NB4 (cell line): ENCODE measurements around the gene VGLL2.

Source experiments
- MAX ChIP-seq: IDR thresholded peaks from 2 replicates; pipeline ENCODE4 v1.6.1; 2011; ENCODE audit warnings: low read depth, low read length
- MYC ChIP-seq: IDR thresholded peaks from 2 replicates; pipeline ENCODE4 v1.6.1; 2011; ENCODE audit warnings: low read depth, low read length
- POLR2A ChIP-seq: IDR thresholded peaks from 2 replicates; pipeline ENCODE4 v1.6.1; 2011; ENCODE audit warnings: mild to moderate bottlenecking; ENCODE audit not compliant: insufficient read length; ENCODE audit errors: extremely low read depth
- TF ChIP-seq, protein P1 (sequence below): IDR thresholded peaks from one replicate; pipeline ENCODE4 v1.5.1; 2012; ENCODE audit warnings: low read depth, low read length

- TF ChIP-seq, protein P1, sequence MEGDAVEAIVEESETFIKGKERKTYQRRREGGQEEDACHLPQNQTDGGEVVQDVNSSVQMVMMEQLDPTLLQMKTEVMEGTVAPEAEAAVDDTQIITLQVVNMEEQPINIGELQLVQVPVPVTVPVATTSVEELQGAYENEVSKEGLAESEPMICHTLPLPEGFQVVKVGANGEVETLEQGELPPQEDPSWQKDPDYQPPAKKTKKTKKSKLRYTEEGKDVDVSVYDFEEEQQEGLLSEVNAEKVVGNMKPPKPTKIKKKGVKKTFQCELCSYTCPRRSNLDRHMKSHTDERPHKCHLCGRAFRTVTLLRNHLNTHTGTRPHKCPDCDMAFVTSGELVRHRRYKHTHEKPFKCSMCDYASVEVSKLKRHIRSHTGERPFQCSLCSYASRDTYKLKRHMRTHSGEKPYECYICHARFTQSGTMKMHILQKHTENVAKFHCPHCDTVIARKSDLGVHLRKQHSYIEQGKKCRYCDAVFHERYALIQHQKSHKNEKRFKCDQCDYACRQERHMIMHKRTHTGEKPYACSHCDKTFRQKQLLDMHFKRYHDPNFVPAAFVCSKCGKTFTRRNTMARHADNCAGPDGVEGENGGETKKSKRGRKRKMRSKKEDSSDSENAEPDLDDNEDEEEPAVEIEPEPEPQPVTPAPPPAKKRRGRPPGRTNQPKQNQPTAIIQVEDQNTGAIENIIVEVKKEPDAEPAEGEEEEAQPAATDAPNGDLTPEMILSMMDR = no peak
- no peak for TF ChIP-seq MAX
- TF ChIP-seq POLR2A = no peak
- TF ChIP-seq MYC = no peak
Measured at GRCh38 chr6:117280922-117281321, 15.6 kb downstream of the VGLL2 start.
